Measurements from ENCODE around the gene OR4A15. TPM values are rescaled to one million over a fixed set of nuclear protein-coding genes. Genes with fewer than 3 reads are reported as not detected.

OR4A15 gene
- total and polyA plus RNA-seq, 2 donors (not counting 3 experiments of a cell fraction or from before 2014, with no cell fraction given), result not detected

DNA sequence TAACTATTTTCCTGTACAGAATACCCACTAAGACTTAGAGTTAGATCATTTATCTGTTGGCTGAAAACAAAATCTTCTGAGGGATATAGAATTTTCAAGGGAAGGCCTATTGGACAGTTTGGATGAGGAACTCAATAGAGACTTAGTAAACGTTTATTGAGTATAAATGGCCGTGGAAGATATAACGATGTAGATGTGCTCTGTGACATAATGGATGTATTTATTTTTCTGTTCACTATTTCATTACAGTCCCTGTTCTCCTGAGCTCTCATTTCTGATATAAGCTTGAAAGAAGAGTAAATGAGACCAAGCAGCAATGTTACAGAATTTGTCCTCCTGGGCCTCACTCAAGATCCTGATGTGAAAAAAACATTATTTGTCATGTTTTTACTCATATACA is 24.9 kb upstream of the OR4A15 start, which contains the start of gene OR4A16:
Gene OR4A16 (plus strand): TSS at position 301 of the 400 bp plus-strand sequence. CDS start 0 bp downstream, at position 301.
- intact Hi-C loops (cut with micrococcal nuclease), result no loop called here
- ChIA-PET CTCF (no interaction called here), POLR2A (no interaction called here)
- H2AFZ ChIP-seq (ENCODE audit: low read depth, low read length), result no peak within 1 kb of the TSS
- dilution Hi-C loops (cut with MboI; ENCODE audit: extremely low pct_ligation_motif_present, low sequenced_read_pairs), result no loop called here
- no peaks in the 10 kb centered on the region for H4K20me1 ChIP-seq (replicated peaks; ENCODE audit: control insufficient read depth, extremely low read depth, insufficient read depth, low read length)
- no peak for DNase-seq (ENCODE audit: low read depth, low spot score)
- H3K36me3 ChIP-seq (ENCODE audit: control insufficient read depth in 2 of 2, extremely low read depth in 1 of 2, insufficient read depth in 2 of 2, low read length in 2 of 2), result no peaks in the 10 kb centered on the region
- FAIRE-seq, result no peak
- no peaks in the 10 kb centered on the region for H3K4me1 ChIP-seq (ENCODE audit: control insufficient read depth, extremely low read depth, insufficient read depth, low read length)
- no peaks in the 10 kb centered on the region for H3K79me2 ChIP-seq (ENCODE audit: control insufficient read depth, insufficient read depth, low read length)
- H3K27me3 ChIP-seq (ENCODE audit: control insufficient read depth in 2 of 2, insufficient read depth in 2 of 2, low read length in 2 of 2), result no peaks in the 10 kb centered on the region
- BruUV-seq (replicated peaks), result no TSS peak
- no peak within 1 kb of the TSS for H3K27ac ChIP-seq (ENCODE audit: insufficient read depth, low read depth, low read length)
- H3K9ac ChIP-seq (replicated peaks; ENCODE audit: extremely low read depth, insufficient read depth, low read length), result no peak within 1 kb of the TSS
- TF ChIP-seq JUN (IDR thresholded peaks at IDR 0.05; ENCODE audit: borderline replicate concordance, insufficient read depth, insufficient read length, low read depth) (no peak), FOS (IDR thresholded peaks at IDR 0.05; ENCODE audit: borderline replicate concordance, insufficient read depth, low read length) (no peak), GATA2 (IDR thresholded peaks at IDR 0.05; ENCODE audit: insufficient read depth, insufficient read length, low read depth, low read length) (no peak), POLR2AphosphoS5 (IDR thresholded peaks at IDR 0.05; ENCODE audit: insufficient read depth, low read depth, low read length) (no peak), POLR2A (IDR thresholded peaks at IDR 0.05; ENCODE audit: low read depth, low read length) (no peak), CTCF (IDR thresholded peaks at IDR 0.05; ENCODE audit: extremely low read depth in 1 of 2, insufficient read depth in 1 of 2, low read depth in 1 of 2, low read length in 2 of 2) (no peak), MYC (IDR thresholded peaks at IDR 0.05; ENCODE audit: low read depth, low read length) (no peak), EZH2 (IDR thresholded peaks at IDR 0.05; ENCODE audit: borderline replicate concordance, low read depth, low read length, severe bottlenecking) (no peak)
- TF ChIP-seq, protein P1, sequence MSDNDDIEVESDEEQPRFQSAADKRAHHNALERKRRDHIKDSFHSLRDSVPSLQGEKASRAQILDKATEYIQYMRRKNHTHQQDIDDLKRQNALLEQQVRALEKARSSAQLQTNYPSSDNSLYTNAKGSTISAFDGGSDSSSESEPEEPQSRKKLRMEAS (IDR thresholded peaks at IDR 0.05; ENCODE audit: insufficient read depth, insufficient read length), result no peak
- no peak within 1 kb of the TSS for H3K4me3 ChIP-seq (replicated peaks in 1 of 3; ENCODE audit: insufficient read depth in 1 of 3, low read depth in 1 of 3, low read length in 3 of 3)
- H3K9me1 ChIP-seq (replicated peaks; ENCODE audit: control insufficient read depth, extremely low read depth, insufficient read depth, low read length), result no peaks in the 10 kb centered on the region
- H3K4me2 ChIP-seq (ENCODE audit: insufficient read depth, low read length), result no peak within 1 kb of the TSS
- H3K9me3 ChIP-seq (replicated peaks; ENCODE audit: control insufficient read depth, insufficient read depth, low read length), result peaks cover 7% of the 10 kb centered on the region
